WTC11 (cell line): ENCODE measurements around the gene FOXF2.

Experiments used
- CDX4 ChIP-seq: fragments of 250-450 bp; sonication (Bioruptor Pico); IDR thresholded peaks from 2 replicates; pipeline ENCODE4 v1.9.0; 2021; ENCODE audit warnings: moderate library complexity, mild to moderate bottlenecking, inconsistent platforms, borderline replicate concordance
- CTCF ChIP-seq: fragments of 200-600 bp; IDR thresholded peaks from 2 replicates; pipeline ENCODE4 v1.8.0; 2022; ENCODE audit warnings: antibody characterized with exemption
- E2F1 ChIP-seq: sonication (generic); formaldehyde crosslinking; IDR thresholded peaks from 2 replicates; pipeline ENCODE4 v1.8.0; 2022; ENCODE audit warnings: mild to moderate bottlenecking, missing genetic modification reagents
- GABPB1 ChIP-seq: sonication (generic); formaldehyde crosslinking; IDR thresholded peaks from 2 replicates; pipeline ENCODE4 v1.8.1; 2023; ENCODE audit warnings: mild to moderate bottlenecking, missing genetic modification reagents
- IRF2 ChIP-seq: sonication (generic); formaldehyde crosslinking; IDR thresholded peaks from 2 replicates; pipeline ENCODE4 v1.8.0; 2022; ENCODE audit warnings: low read depth, missing genetic modification reagents, borderline replicate concordance
- MXD4 ChIP-seq: fragments of 250-450 bp; sonication (Bioruptor Pico); IDR thresholded peaks from 2 replicates; pipeline ENCODE4 v1.8.0; 2021; ENCODE audit warnings: mild to moderate bottlenecking, moderate library complexity, borderline replicate concordance
- NR3C1 ChIP-seq: sonication (generic); formaldehyde crosslinking; conservative IDR thresholded peaks from 2 replicates; pipeline ENCODE4 v1.8.1; 2023; ENCODE audit warnings: low read depth, mild to moderate bottlenecking, missing genetic modification reagents
- SMAD4 ChIP-seq: sonication (generic); formaldehyde crosslinking; IDR thresholded peaks from 2 replicates; pipeline ENCODE4 v1.8.0; 2022; ENCODE audit warnings: mild to moderate bottlenecking, missing genetic modification reagents
- TP53 ChIP-seq: sonication (generic); formaldehyde crosslinking; IDR thresholded peaks from 2 replicates; pipeline ENCODE4 v1.8.1; 2023; ENCODE audit warnings: mild to moderate bottlenecking, missing genetic modification reagents
- USF2 ChIP-seq: sonication (generic); formaldehyde crosslinking; IDR thresholded peaks from 2 replicates; pipeline ENCODE4 v1.8.1; 2023; ENCODE audit warnings: mild to moderate bottlenecking, missing genetic modification reagents, moderate library complexity
- ZNF138 ChIP-seq: sonication (generic); formaldehyde crosslinking; conservative IDR thresholded peaks from 2 replicates; pipeline ENCODE4 v1.8.1; 2022; ENCODE audit warnings: mild to moderate bottlenecking, moderate library complexity, missing genetic modification reagents

- TF ChIP-seq IRF2 (CRISPR knock-in tag) (no peak), CTCF (no peak), ZNF138 (CRISPR knock-in tag) (no peak), GABPB1 (CRISPR knock-in tag) (no peak), SMAD4 (CRISPR knock-in tag) (no peak), MXD4 (CRISPR knock-in tag) (no peak), E2F1 (CRISPR knock-in tag) (no peak), TP53 (CRISPR knock-in tag) (no peak), CDX4 (CRISPR knock-in tag) (no peak), USF2 (no peak), NR3C1 (no peak)
Measured at GRCh38 chr6:1442929-1443328, 53.6 kb downstream of the FOXF2 start.
